GM19452 (cell line): Measurements from ENCODE around the gene UXS1.
"Not testable (repeated sequence)": the region's sequence is repeated elsewhere in the genome, so short reads cannot be mapped to it uniquely, and the experiment has no call there.

Experiments
- ATAC-seq: cut with Tn5 transposase; IDR thresholded peaks from one replicate; pipeline ENCODE4 v1.9.1; 2021; ENCODE audit not compliant: unreplicated experiment

Gene UXS1

GRCh38 chr2:106137731-106138521, 56.2 kb downstream of the UXS1 start:
- ATAC-seq = no peak

- not testable (repeated sequence) for ATAC-seq
These were observed 62.9 kb downstream of the UXS1 start for GRCh38 chr2:106131192-106131591.

GRCh38 chr2:106130251-106130998, 63.7 kb downstream of the UXS1 start:
- no peak for ATAC-seq

DNA sequence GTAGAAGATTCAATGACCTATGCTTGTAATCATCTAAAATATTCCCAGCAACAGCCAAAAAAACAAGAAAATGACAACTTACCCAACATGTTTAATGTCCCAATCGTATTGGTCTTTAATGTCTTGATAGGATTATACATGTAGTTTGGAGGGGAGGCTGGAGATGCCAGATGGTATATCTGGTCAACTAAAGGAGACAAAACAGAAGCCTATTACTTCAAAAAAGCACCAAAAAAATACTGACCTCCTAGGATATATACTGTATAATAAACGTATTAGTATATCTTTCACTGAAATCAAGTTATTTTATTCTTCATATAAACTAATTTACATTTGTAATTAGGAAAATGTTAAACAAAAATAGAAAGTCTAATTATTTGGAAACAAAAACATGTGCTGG, 64.5 kb downstream of the UXS1 start:
- no peak for ATAC-seq

DNA sequence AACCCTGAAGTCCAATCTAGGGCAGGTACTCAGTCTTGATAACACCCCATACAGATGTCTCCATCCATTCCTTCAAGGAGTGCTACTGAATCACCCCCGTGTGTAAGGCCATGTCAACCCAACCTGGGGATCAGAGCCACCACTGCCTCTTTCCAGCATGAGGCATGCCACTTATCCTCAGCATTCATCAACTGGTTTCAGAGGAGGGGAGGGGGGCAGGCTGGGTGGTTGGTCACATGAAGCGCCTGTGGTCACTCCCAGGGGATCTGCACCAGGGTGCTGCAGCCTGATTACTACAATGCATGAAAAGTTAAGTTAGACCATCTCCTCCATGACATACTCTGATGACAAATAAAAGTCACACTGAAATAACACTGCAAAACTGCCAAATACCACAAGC, 65.0 kb downstream of the UXS1 start:
- no peak for ATAC-seq

- no peak for ATAC-seq
These were observed 66.3 kb downstream of the UXS1 start for GRCh38 chr2:106127776-106128268.

- no peak for ATAC-seq
These were observed 66.8 kb downstream of the UXS1 start for GRCh38 chr2:106127282-106127771.

GRCh38 chr2:106126705-106127281, 67.3 kb downstream of the UXS1 start:
- ATAC-seq = no peak

GRCh38 chr2:106126295-106126694, 67.8 kb downstream of the UXS1 start:
- ATAC-seq = no peak

GRCh38 chr2:106124905-106125549, 69.1 kb downstream of the UXS1 start:
- no peak for ATAC-seq

DNA sequence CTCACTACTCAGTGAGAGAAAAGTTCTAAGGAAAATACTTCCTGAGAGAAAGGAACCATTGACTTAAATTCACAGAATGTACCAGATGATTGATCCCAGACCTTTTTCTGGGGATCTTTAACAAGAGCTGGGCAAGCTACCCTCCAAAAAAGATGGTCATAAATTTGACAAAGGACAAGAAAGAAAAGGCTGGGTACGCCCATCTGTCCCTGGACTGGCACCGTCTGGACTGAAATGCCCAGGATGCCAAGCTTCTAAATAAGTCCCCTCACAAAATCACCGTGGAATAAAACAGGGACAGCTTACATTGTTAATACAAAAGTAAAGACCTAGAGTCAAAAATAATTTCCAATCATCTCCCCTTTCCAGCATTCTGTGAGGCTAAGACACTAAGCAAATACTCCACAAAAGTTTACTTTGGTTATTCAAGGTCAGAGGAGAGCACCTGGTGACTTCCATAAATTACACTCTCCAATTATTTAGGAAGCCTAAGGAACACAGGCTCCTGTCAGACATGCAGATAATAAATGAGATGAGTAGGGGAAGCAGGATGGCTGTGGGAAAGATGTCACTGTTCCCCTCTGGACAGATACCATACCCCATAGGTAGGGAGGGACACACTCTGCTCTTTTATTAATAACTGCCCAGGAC, 69.9 kb downstream of the UXS1 start:
- ATAC-seq = no peak

DNA sequence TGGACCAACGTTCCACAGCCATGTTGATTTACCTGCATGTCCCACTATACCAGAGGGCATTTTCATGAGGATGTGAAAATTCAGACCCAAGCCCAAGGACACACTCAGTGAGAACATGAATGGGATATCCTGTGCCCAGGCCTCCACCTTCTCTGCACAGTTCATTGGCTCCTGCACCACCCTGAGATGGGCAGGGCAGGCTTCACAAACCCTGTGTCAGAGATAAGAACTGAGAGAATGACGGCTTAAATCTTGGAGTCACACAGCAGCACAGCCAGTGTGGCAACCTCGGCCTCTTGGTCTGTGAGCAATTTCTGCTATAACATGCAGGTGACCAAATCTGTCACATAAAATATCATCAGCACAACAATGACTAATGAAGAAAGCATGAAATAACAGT, 71.9 kb downstream of the UXS1 start:
- ATAC-seq = no peak

GRCh38 chr2:106120432-106120831, 73.7 kb downstream of the UXS1 start:
- ATAC-seq = no peak

GRCh38 chr2:106119074-106119473, 75.0 kb downstream of the UXS1 start:
- no peak for ATAC-seq

GRCh38 chr2:106117882-106118684, 76.0 kb downstream of the UXS1 start:
- ATAC-seq = no peak

DNA sequence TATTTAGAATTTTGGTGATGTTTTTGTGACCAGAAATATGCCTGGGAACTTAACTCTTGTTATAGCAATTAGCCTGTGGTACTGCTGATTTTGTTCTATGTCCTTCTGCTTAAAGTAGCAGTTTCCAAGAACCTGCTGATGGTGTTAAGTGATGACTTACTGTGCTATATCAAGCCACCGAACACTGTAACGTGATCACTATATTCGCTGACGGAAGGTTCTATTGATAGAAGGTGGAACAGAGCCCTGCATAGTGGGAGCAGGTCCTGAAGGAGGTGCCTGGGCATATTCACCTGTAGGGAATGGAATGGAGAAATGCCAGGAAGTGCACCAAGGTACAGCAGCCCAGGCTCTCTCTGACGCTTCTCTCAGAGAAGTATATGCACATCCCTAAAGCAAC, 76.8 kb downstream of the UXS1 start:
- ATAC-seq = no peak

DNA sequence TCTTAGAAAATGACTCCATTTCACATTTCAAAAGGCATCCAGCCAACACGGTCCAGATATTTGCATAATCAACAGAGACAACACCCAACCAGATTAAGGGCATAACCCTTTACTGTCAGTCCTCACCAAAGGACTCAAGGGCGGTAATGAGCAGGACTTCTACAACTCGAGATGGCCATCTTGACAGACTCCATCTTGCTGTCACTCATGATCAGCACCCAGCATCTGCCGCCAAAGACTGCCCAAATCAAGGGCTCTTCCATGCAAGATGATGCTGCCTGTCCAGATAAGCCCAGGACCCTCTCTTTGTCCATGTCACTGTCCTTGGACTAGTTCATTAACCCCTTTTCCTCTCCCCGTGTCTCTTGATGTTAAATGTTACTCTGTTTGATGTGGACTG, 77.9 kb downstream of the UXS1 start:
- no peak for ATAC-seq

DNA sequence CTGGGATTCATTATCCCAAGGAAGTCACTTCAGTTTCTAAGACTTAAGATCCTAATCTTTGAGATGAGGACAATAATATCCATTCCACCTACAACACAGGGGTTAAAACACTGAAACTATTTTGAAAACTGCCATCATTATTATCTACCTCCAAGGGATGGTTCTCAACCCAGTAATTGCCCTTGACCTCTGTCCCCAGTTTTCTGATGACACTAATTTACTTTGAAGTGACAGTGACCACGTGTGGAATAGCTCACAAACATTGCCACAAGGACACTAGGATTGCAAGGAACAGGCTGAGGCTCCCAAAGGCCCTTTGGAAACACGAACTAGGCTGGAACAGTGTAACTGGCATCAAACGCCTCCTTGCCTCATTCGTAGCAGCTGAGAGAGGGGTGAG, 78.4 kb downstream of the UXS1 start:
- ATAC-seq = no peak

DNA sequence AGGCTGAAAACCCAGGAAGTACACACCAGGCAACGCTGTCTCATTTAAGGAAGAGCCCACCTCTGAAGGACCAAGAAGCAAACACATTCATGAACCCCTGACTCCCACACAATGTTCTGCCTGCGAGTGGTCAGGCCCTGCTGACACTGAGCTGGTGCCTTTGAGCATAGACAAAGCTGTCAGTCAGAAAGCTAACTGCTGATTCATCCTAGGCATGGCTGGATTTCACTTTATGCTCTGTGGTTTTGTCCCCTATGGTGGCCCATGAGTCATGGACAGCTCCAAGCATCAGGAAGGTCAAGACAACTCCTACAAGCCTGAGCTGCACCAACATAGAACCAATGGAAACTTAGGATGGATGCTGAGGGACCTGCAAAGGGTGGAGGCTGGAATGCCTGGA, 78.9 kb downstream of the UXS1 start:
- ATAC-seq = no peak

- no peak for ATAC-seq
These were observed 79.9 kb downstream of the UXS1 start for GRCh38 chr2:106114166-106114565.
